ENCODE results near the gene FOXF2. TPM values are rescaled to one million over a fixed set of nuclear protein-coding genes. Genes with fewer than 3 reads are reported as not detected.

Gene FOXF2
- total RNA-seq, 2 experiments from 2014 or later, result not detected

- peaks cover 31% of the 10 kb centered on the region for H3K4me1 Mint-ChIP-seq (ENCODE audit: low read depth)
- H3K4me3 Mint-ChIP-seq, result no peak overlapping the region
- H3K27me3 Mint-ChIP-seq, result peaks cover 68% of the 10 kb centered on the region
- no peak for DNase-seq
- CTCF ChIA-PET, result interaction anchor here (0.6 to 2.5 kb wide), 12 partner anchors 10 to 788 kb away, joined by 3 to 18 read pairs (median 4); no protein-coding TSS in a partner anchor
- H3K9me3 Mint-ChIP-seq, result no peaks in the 10 kb centered on the region
- no peaks in the 10 kb centered on the region for H3K36me3 Mint-ChIP-seq
- intact Hi-C loops (cut with micrococcal nuclease), result loop anchor here (2.0 to 5.0 kb wide), 4 partner anchors 16 to 989 kb away; partner anchors contain the start of gene IRF4
- H3K27ac Mint-ChIP-seq, result no peak overlapping the region
- POLR2A ChIA-PET, result no interaction called here
Measured at GRCh38 chr6:1380625-1381427, 8.6 kb upstream of the FOXF2 start.

- Mint-ChIP-seq H3K4me1 (ENCODE audit: low read depth) (peaks cover 31% of the 10 kb centered on the region), H3K27ac (no peak overlapping the region), H3K36me3 (no peaks in the 10 kb centered on the region), H3K27me3 (peaks cover 70% of the 10 kb centered on the region), H3K9me3 (no peaks in the 10 kb centered on the region), H3K4me3 (no peak overlapping the region)
- ChIA-PET CTCF (interaction anchor here (0.9 to 2.5 kb wide), 10 partner anchors 9 to 789 kb away, joined by 3 to 18 read pairs (median 4); no protein-coding TSS in a partner anchor), POLR2A (no interaction called here)
- peak; percentile 72 for DNase-seq
- intact Hi-C loops (cut with micrococcal nuclease), result loop anchor here (1.0 to 5.0 kb wide), 5 partner anchors 15 to 989 kb away; partner anchors contain the start of gene IRF4
Measured at GRCh38 chr6:1381481-1382330, 7.7 kb upstream of the FOXF2 start.

- POLR2A ChIA-PET, result no interaction called here
- intact Hi-C loops (cut with micrococcal nuclease), result loop anchor here (1.0 to 5.0 kb wide), 3 partner anchors 585 to 990 kb away; partner anchors contain the start of gene IRF4
- Mint-ChIP-seq H3K27ac (no peak overlapping the region), H3K9me3 (no peaks in the 10 kb centered on the region), H3K4me3 (no peak overlapping the region), H3K36me3 (no peaks in the 10 kb centered on the region), H3K4me1 (ENCODE audit: low read depth) (peaks cover 32% of the 10 kb centered on the region), H3K27me3 (peaks cover 73% of the 10 kb centered on the region)
- DNase-seq, result no peak
- CTCF ChIA-PET, result interaction anchor here (0.6 to 2.5 kb wide), 4 partner anchors 15 to 794 kb away, joined by 3 to 18 read pairs (median 10); no protein-coding TSS in a partner anchor
Measured at GRCh38 chr6:1382331-1382882, 7.0 kb upstream of the FOXF2 start.

- Mint-ChIP-seq H3K27me3 (peaks cover 72% of the 10 kb centered on the region), H3K27ac (no peak overlapping the region), H3K36me3 (no peaks in the 10 kb centered on the region), H3K4me1 (ENCODE audit: low read depth) (peaks cover 29% of the 10 kb centered on the region), H3K9me3 (no peaks in the 10 kb centered on the region), H3K4me3 (no peak overlapping the region)
- POLR2A ChIA-PET, result no interaction called here
- DNase-seq, result no peak
- intact Hi-C loops (cut with micrococcal nuclease), result loop anchor here (1.0 to 5.0 kb wide), 3 partner anchors 586 to 991 kb away; partner anchors contain the start of gene IRF4
- CTCF ChIA-PET, result interaction anchor here (0.6 to 2.5 kb wide), 3 partner anchors 14 to 794 kb away, joined by 3 to 12 read pairs (median 9); no protein-coding TSS in a partner anchor
Measured at GRCh38 chr6:1382883-1383728, 6.3 kb upstream of the FOXF2 start.

GRCh38 chr6:1383729-1384548, 5.4 kb upstream of the FOXF2 start:
- CTCF ChIA-PET, result interaction anchor here (2.0 to 2.5 kb wide), 2 partner anchors 13 to 790 kb away, joined by 9 to 12 read pairs; no protein-coding TSS in a partner anchor
- Mint-ChIP-seq H3K27ac (no peak overlapping the region), H3K9me3 (no peaks in the 10 kb centered on the region), H3K36me3 (no peaks in the 10 kb centered on the region), H3K4me1 (ENCODE audit: low read depth) (peaks cover 36% of the 10 kb centered on the region), H3K4me3 (no peak overlapping the region), H3K27me3 (peaks cover 76% of the 10 kb centered on the region)
- POLR2A ChIA-PET, result no interaction called here
- DNase-seq, result no peak
- intact Hi-C loops (cut with micrococcal nuclease), result loop anchor here (5.0 kb wide), 2 partner anchors 792 to 992 kb away; partner anchors contain the start of gene IRF4

- ChIA-PET POLR2A (no interaction called here), CTCF (interaction anchor here (2.5 kb wide), 1 partner anchor 791 kb away, joined by 12 read pairs; no protein-coding TSS in a partner anchor)
- H3K27me3 Mint-ChIP-seq, result peaks cover 73% of the 10 kb centered on the region
- intact Hi-C loops (cut with micrococcal nuclease), result loop anchor here (5.0 kb wide), 3 partner anchors 223 to 992 kb away; partner anchors contain the start of genes FOXC1 and IRF4
- no peak overlapping the region for H3K4me3 Mint-ChIP-seq
- DNase-seq, result no peak
- H3K36me3 Mint-ChIP-seq, result no peaks in the 10 kb centered on the region
- H3K4me1 Mint-ChIP-seq (ENCODE audit: low read depth), result peaks cover 32% of the 10 kb centered on the region
- H3K9me3 Mint-ChIP-seq, result no peaks in the 10 kb centered on the region
- no peak overlapping the region for H3K27ac Mint-ChIP-seq
Measured at GRCh38 chr6:1384549-1385128, 4.7 kb upstream of the FOXF2 start.

GRCh38 chr6:1385129-1386037, 4.0 kb upstream of the FOXF2 start:
- intact Hi-C loops (cut with micrococcal nuclease), result loop anchor here (5.0 kb wide), 1 partner anchor 222 kb away; the partner anchor contains the start of gene FOXC1
- ChIA-PET POLR2A (interaction anchor here (0.7 kb wide), 1 partner anchor 1126 kb away, joined by 3 read pairs; no protein-coding TSS in a partner anchor), CTCF (interaction anchor here (1.4 to 2.1 kb wide), 3 partner anchors 11 to 792 kb away, joined by 4 to 11 read pairs (median 5); no protein-coding TSS in a partner anchor)
- H3K4me3 Mint-ChIP-seq, result no peak overlapping the region
- no peaks in the 10 kb centered on the region for H3K36me3 Mint-ChIP-seq
- peaks cover 29% of the 10 kb centered on the region for H3K4me1 Mint-ChIP-seq (ENCODE audit: low read depth)
- H3K27me3 Mint-ChIP-seq, result peaks cover 69% of the 10 kb centered on the region
- no peak overlapping the region for H3K27ac Mint-ChIP-seq
- no peaks in the 10 kb centered on the region for H3K9me3 Mint-ChIP-seq
- no peak for DNase-seq

- DNase-seq, result no peak
- Mint-ChIP-seq H3K4me1 (ENCODE audit: low read depth) (peaks cover 21% of the 10 kb centered on the region), H3K9me3 (no peaks in the 10 kb centered on the region), H3K36me3 (no peaks in the 10 kb centered on the region), H3K27ac (no peak overlapping the region), H3K4me3 (no peak overlapping the region), H3K27me3 (peaks cover 64% of the 10 kb centered on the region)
- intact Hi-C loops (cut with micrococcal nuclease), result loop anchor here (5.0 kb wide), 1 partner anchor 221 kb away; the partner anchor contains the start of gene FOXC1
- ChIA-PET CTCF (interaction anchor here (1.3 to 2.1 kb wide), 4 partner anchors 11 to 793 kb away, joined by 3 to 11 read pairs (median 4); no protein-coding TSS in a partner anchor), POLR2A (no interaction called here)
Measured at GRCh38 chr6:1386038-1386709, 3.2 kb upstream of the FOXF2 start.

GRCh38 chr6:1387538-1387875, 1.9 kb upstream of the FOXF2 start:
- peaks cover 20% of the 10 kb centered on the region for H3K4me1 Mint-ChIP-seq (ENCODE audit: low read depth)
- intact Hi-C loops (cut with micrococcal nuclease), result loop anchor here (5.0 kb wide), 1 partner anchor 220 kb away; the partner anchor contains the start of gene FOXC1
- H3K9me3 Mint-ChIP-seq, result no peaks in the 10 kb centered on the region
- ChIA-PET POLR2A (no interaction called here), CTCF (interaction anchor here (0.6 to 1.4 kb wide), 3 partner anchors 10 to 762 kb away, joined by 3 to 7 read pairs (median 3); no protein-coding TSS in a partner anchor)
- no peaks in the 10 kb centered on the region for H3K36me3 Mint-ChIP-seq
- no peak overlapping the region for H3K27ac Mint-ChIP-seq
- no peak for DNase-seq
- peaks cover 73% of the 10 kb centered on the region for H3K27me3 Mint-ChIP-seq
- H3K4me3 Mint-ChIP-seq, result no peak overlapping the region

All from activated CD4-positive, alpha-beta memory T cell treated with anti-CD3 and anti-CD28 coated beads for 36 hours (primary cell).